ENCODE results near the gene B3GALNT2.

Gene B3GALNT2

DNA sequence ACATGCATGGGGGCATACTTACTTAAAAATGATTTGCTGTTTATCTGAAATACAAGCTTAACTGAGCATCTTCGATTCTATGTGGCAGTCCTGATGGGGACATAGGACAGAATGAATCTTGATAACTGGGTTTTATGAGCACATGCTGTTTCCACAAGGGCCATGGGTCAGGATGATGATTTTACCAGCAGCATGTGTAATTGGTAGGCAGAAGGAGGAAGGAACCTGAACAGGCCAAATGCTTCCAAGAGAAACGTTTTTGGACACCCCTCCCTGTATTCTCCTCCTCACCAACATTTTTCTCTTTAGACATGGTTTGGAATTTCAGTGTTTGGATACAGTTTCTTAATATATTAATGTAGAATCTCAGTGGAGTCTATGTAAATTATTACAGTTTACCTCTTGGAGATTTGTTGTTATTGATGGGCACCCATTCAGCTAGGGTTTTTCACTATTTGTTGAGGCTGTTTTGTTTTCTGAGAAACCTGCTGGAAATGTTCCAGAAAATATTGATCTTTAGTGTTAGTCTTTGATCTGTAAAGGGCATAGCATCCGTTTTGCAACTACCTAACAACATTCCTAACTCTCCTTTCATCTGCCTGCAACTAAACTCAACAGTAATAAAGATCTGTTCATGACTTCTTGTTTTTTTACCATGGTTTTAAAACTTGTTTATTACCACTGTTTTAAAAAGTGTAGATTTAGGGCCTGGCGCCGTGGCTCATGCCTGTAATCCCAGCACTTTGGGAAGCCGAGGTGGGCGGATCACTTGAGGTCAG, 95.0 kb downstream of the B3GALNT2 start:
- DNase-seq (ENCODE audit: low read depth, low spot score) = no peak

- DNase-seq (ENCODE audit: low read depth, low spot score) = no peak
These were observed 95.7 kb downstream of the B3GALNT2 start for GRCh38 chr1:235408503-235408960.

DNA sequence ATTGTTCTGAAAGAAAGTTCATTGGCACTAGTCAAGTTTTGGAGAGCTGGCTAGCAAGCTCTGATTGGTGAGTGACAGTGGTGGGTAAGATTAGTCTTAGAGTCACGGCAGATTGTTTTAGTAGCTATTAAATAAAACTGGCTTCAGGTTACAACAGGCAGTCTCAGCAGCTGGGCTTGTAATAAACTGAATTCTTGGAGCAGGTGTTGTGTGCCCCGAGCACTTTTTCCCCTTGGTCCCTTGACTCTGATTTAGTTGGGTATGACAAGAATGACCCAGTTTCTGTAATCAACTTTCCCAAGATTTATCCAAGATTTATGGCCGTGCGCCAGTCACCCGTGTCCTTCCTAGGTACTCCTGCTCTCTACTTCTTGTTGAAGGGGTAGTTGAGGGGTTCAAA, 96.8 kb downstream of the B3GALNT2 start:
- DNase-seq (ENCODE audit: low read depth, low spot score) = no peak

DNA sequence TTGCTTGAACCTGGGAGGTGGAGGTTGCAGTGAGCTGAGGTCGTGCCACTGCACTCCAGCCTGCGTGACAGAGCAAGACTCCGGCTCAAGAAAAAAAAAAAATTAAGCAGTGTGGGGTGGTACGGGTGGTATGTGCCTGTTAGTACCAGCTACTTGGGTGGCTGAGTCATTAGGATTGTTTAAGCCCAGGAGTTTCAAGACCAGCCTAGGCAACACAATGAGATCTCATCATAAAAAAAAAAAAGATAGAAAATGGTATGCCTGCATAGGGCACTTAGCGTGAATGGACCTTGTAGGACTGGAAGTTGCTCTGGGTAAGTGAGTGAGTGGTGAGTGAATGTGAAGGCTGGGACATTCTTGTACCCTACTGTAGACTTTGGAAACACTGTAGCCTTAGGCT, 100.1 kb downstream of the B3GALNT2 start:
- no peak for DNase-seq (ENCODE audit: low read depth, low spot score)

GRCh38 chr1:235403593-235403992, 100.7 kb downstream of the B3GALNT2 start:
- DNase-seq (ENCODE audit: low read depth, low spot score) = no peak

GRCh38 chr1:235402457-235403200, 101.6 kb downstream of the B3GALNT2 start:
- no peak for DNase-seq (ENCODE audit: low read depth, low spot score)

DNA sequence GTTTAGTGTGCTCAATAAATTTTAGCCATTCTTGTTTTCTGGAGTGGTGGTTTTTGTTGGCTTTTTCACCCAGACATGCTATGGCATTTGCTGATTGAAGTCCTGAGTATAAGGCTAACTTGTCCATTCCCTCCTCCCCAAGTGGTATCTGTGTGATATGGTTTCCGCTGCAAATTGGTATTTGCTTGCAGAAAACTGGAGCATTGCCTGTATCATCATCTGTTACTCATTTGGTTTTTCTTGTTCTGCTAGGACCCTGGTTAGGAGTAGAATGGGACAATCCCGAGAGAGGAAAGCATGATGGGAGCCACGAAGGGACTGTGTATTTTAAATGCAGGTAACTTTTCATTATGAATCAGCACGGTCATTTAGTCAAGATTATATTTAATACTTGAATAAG, 103.0 kb downstream of the B3GALNT2 start:
- no peak for DNase-seq (ENCODE audit: low read depth, low spot score)
